Fibroblast of gingiva (primary cell): ENCODE data around the gene PXDC1.
"Not testable (repeated sequence)": the region's sequence is repeated elsewhere in the genome, so short reads cannot be mapped to it uniquely, and the experiment has no call there.

ENCODE experiments used
- DNase-seq: peaks from one replicate; pipeline ENCODE4 v3.0.0-alpha.2; 2011; ENCODE audit warnings: low read depth

PXDC1 gene

GRCh38 chr6:3708540-3708939 lies 43.0 kb downstream of the PXDC1 start:
- DNase-seq, result no peak

GRCh38 chr6:3707751-3708412 lies 43.6 kb downstream of the PXDC1 start:
- no peak for DNase-seq

- DNase-seq, result no peak
Measured at GRCh38 chr6:3707024-3707423, 44.5 kb downstream of the PXDC1 start.

GRCh38 chr6:3706547-3706946 lies 45.0 kb downstream of the PXDC1 start:
- DNase-seq, result no peak

GRCh38 chr6:3701631-3702030 lies 49.9 kb downstream of the PXDC1 start:
- no peak for DNase-seq

- no peak for DNase-seq
Measured at GRCh38 chr6:3699231-3699630, 52.3 kb downstream of the PXDC1 start.

GRCh38 chr6:3698021-3698420 lies 53.5 kb downstream of the PXDC1 start:
- DNase-seq, result no peak

GRCh38 chr6:3697609-3698008 lies 53.9 kb downstream of the PXDC1 start:
- peak; percentile 89 for DNase-seq

- DNase-seq, result peak; percentile 32
Measured at GRCh38 chr6:3696525-3697088, 54.9 kb downstream of the PXDC1 start.

GRCh38 chr6:3695065-3695817 lies 56.3 kb downstream of the PXDC1 start:
- no peak for DNase-seq

- no peak for DNase-seq
Measured at GRCh38 chr6:3693831-3694230, 57.7 kb downstream of the PXDC1 start.

- no peak for DNase-seq
Measured at GRCh38 chr6:3690506-3690905, 61.0 kb downstream of the PXDC1 start.

GRCh38 chr6:3687847-3688246 lies 63.7 kb downstream of the PXDC1 start:
- DNase-seq, result no peak

GRCh38 chr6:3683331-3683730 lies 68.2 kb downstream of the PXDC1 start:
- DNase-seq, result no peak

- DNase-seq, result no peak
Measured at GRCh38 chr6:3678946-3679345, 72.6 kb downstream of the PXDC1 start.

GRCh38 chr6:3677751-3678150 lies 73.8 kb downstream of the PXDC1 start:
- not testable (repeated sequence) for DNase-seq

GRCh38 chr6:3677351-3677750 lies 74.2 kb downstream of the PXDC1 start:
- not testable (repeated sequence) for DNase-seq
